GM08714 (cell line): ENCODE data around the gene PTPRO.
"Not testable (repeated sequence)": the region's sequence is repeated elsewhere in the genome, so short reads cannot be mapped to it uniquely, and the experiment has no call there.

Experiments
- H3K4me3 ChIP-seq: fragments of 200-500 bp; sonication (Bioruptor generic); 2 replicates; pipeline ENCODE4 v1.5.1; 2014; ENCODE audit warnings: mild to moderate bottlenecking, low read length, inconsistent platforms
- ZNF274 ChIP-seq: IDR thresholded peaks from 2 replicates; pipeline ENCODE4 v1.6.1; 2012; ENCODE audit warnings: mild to moderate bottlenecking, low read depth, low read length

PTPRO gene

GRCh38 chr12:15599266-15600037 lies 277.1 kb downstream of the PTPRO start:
- TF ChIP-seq ZNF274, result no peak
- no peak overlapping the region for H3K4me3 ChIP-seq

DNA sequence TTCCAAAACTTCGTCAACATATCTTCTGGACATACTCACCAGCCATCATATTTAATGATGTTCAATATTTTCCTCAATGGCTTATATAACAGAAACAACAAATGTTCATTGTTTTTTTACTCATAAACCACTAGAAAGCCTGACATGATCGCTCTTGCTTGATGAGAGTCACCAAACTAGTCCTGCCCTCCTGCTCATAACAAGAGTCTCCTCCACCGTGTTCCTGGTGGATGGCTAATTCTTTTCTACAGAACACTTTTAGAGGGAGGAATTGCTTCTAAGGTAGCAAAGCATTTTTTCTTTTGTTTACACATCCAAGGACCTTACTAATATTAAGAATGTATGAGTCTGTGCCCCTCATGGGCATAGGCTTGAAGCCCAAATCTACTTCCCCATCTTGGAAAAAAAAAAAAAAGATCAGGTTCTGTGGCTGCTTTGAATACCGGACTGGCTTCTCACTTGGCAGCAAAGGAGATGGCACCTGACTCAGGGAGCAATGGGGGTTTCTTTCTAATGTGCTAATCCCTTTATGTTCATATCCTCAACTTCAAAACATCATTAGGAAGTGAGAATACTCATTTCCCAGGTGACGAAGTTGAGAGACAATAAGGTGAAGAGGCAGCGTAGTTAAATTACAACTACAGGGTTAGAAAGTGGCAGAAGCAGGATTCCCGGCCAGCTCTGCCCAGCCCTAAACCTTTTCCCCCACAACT lies 278.1 kb downstream of the PTPRO start:
- TF ChIP-seq ZNF274, result no peak
- no peak overlapping the region for H3K4me3 ChIP-seq

GRCh38 chr12:15601210-15601800 lies 279.0 kb downstream of the PTPRO start:
- H3K4me3 ChIP-seq, result no peak overlapping the region
- TF ChIP-seq ZNF274, result no peak

DNA sequence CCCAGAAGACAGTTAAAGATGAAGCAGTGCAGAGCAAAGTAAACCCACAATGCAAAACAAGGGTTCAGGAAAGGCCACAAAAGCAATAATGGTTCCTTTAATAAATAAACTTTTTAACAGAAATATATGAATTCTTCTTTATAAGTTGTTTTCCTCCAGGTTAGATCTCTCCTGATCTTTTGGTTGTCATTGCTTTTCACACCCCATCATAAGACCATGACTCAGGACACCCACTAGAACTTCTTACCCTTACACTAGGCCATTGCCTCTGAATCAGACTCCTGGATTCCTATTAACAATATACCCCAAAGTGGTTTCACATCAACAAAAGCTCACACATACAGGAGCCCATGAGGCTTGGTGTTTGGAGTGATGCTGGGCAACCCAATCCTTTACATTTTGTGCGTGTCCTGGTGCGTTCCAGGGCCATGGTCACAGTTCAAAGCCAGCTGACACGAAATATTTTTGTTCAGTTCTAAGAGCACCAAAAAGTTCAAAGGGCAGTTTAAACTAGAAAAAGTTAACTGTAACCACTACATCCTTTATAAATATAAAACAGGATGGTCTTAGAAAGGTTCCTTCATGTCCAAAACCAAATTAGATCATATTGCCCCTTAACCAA lies 279.9 kb downstream of the PTPRO start:
- no peak for TF ChIP-seq ZNF274
- H3K4me3 ChIP-seq, result no peak overlapping the region

DNA sequence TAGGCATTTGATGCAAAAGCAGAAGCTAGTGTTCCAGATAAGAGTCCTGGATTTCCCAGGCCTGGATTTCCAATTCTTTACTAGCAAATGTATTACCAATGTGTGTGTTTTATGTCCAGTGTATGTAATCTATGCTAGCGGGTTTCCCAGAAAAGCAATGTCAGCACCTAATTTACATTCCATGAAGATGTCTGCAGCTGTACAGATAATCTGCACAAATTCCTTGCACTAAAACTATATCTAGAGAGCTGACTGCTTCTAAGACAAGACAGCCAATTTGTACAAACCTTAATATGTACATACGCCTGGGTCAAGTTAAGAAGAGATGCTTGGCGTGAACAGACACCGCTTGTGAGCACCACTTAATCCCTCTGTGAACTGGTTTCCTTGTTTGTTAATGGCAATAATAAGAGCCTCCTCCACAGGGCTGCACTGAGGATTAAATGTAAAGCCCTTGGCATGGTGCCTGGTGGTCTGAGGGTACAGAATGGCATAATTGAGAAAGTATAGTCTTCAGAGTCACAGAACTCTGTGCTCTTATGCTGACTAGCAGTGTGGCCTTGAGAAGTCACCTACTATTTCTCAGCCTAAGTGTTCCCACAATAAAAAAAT lies 281.3 kb downstream of the PTPRO start:
- TF ChIP-seq ZNF274, result no peak
- no peak overlapping the region for H3K4me3 ChIP-seq

DNA sequence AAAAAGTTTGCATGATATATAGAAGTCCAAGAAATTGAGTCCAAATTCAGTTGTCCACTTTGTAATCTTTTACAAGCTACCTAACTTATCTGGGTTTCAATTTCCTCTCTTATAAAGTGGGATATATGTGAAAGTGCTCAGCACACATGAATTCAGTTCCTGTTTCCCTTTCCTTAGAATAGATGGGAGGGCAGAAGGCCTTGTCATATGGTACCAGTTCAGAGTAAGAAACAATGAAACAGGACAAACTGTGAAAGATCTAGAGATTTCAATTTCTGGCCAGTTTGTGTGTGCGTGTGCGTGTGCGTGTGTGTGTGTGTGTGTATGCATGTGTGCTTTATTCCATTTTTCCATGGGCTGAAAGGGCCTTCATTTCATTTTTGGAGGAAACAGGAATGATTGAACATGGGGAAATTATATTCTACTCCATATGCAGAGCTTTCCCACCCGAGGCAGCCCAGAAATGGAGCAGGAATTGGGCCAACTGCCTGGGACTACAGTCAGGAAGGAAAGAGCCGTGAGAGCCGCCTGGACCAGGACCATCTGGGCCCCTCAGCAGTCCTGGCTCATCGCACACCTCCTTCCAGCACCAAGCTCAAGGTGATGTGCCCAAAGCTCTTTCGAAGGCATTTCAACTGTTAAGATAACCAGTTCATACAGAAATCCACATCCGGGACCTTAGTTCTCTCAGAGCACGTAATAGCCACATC lies 283.7 kb downstream of the PTPRO start:
- no peak for TF ChIP-seq ZNF274
- H3K4me3 ChIP-seq, result no peak overlapping the region

DNA sequence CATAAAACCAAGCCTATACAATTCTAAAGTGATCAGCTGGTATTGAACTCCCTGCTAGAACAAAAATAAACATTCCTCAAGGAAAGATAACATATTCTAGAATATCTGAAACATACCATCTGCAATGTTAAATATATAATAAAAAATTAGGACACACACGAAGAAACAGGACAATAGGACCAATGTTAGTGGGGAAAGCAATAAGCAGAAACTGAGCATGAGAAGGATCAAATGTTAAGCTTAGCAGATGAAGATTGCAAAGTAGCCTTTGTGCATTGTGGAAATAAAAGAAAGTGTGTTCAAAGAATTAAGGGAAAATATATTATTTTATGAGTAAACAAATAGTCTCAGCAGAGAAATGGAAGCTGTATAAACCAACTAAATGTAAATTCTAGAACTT lies 286.1 kb downstream of the PTPRO start:
- H3K4me3 ChIP-seq, result no peak overlapping the region
- no peak for TF ChIP-seq ZNF274

DNA sequence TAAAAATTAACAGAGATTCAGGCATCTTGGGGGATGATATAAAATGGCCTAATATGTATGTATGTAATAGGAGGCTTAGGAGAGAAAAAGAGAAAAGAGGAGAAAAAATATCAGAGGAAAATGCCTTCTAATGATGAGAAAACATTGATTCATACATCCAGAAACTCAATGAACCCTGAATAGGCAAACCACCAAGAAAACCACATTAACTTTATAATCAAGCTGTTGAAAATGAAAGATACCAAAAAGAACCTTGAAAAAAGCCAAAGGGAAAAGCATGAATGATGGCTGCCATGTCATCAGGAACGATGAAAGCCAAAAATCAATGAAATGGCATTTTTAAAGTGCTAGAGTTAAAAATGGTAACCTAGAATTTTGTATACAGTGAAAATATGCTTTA lies 286.6 kb downstream of the PTPRO start:
- no peak for TF ChIP-seq ZNF274
- no peak overlapping the region for H3K4me3 ChIP-seq

GRCh38 chr12:15613981-15614380 lies 291.7 kb downstream of the PTPRO start:
- TF ChIP-seq ZNF274, result no peak

GRCh38 chr12:15616495-15616894 lies 294.2 kb downstream of the PTPRO start:
- not testable (repeated sequence) for H3K4me3 ChIP-seq

More at GRCh38 chr12:15613981-15614380, 291.7 kb downstream of the PTPRO start:
- H3K4me3 ChIP-seq, result no peak overlapping the region

DNA sequence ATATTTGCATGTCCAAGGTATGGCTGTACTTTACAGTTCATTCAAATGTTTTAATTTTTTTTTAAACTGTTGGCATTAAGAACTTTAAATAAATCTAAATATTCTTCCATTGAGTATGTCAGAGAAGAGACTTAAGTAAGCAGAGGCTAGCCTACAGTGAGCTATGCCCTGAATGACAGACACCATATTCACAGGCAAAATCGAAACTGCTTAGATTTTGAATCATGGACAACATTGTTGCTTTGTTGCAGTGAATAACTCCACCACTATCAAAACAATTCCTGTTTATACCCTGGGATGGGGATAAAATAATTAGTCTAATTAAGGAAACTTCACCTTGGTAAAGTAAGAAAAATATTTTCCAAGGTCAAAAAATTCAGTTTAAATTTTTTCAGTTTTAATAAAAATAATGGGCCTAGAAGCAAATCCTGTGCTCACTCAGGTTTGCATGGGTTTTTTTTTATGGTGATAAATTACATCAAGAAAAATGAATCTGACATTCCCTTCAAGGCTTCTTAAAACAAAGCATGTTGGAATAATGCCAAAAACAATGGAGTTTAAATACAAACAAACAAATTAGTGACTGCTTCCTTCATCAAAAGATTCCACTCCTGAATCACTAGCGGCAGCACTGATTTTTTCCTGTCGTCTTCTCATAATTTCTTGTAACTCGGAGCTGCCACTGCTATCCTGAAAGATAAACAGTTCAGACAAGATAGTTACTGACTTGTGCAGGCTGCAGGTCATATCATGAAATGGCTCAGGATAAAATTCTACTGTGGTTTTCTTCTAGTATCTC lies 298.6 kb downstream of the PTPRO start:
- no peak for TF ChIP-seq ZNF274
- H3K4me3 ChIP-seq, result no peak overlapping the region

- no peak overlapping the region for H3K4me3 ChIP-seq
- no peak for TF ChIP-seq ZNF274
Observed at GRCh38 chr12:15625075-15625474, 302.8 kb downstream of the PTPRO start.

GRCh38 chr12:15627995-15628945 lies 306.0 kb downstream of the PTPRO start:
- no peak for TF ChIP-seq ZNF274
- no peak overlapping the region for H3K4me3 ChIP-seq
